HepG2 (cell line): ENCODE data around the gene SIGMAR1. TPM values are rescaled to one million over a fixed set of nuclear protein-coding genes. Genes with fewer than 3 reads are reported as not detected.

ENCODE experiments used
- ARNT2 ChIP-seq: sonication (generic); formaldehyde crosslinking; IDR thresholded peaks from 2 replicates; pipeline ENCODE4 v1.8.0; 2022; ENCODE audit warnings: mild to moderate bottlenecking, low read depth, missing genetic modification reagents, moderate library complexity
- CC2D1A ChIP-seq: sonication (generic); formaldehyde crosslinking; IDR thresholded peaks from 2 replicates; pipeline ENCODE4 v1.8.1; 2023; ENCODE audit warnings: mild to moderate bottlenecking, missing genetic modification reagents
- DR1 ChIP-seq: sonication (generic); formaldehyde crosslinking; IDR thresholded peaks from 2 replicates; pipeline ENCODE4 v1.8.0; 2021; ENCODE audit warnings: mild to moderate bottlenecking, missing genetic modification reagents, inconsistent platforms
- ELF3 ChIP-seq: IDR thresholded peaks from 2 replicates; pipeline ENCODE4 v1.6.1; 2016; ENCODE audit warnings: missing genetic modification reagents, missing compliant biosample characterization
- FOXA1 ChIP-seq, 2 experiments: fragments of 450-650 bp in 1 of 2; sonication (generic) in 1 of 2; formaldehyde crosslinking in 1 of 2; IDR thresholded peaks; 2 replicates each; pipeline versions ENCODE4 v1.4.0 to v1.6.1; 2016 to 2020; ENCODE audit warnings: missing genetic modification reagents in 1 of 2
- LCORL ChIP-seq, 2 experiments: fragments of 450-650 bp in 1 of 2; sonication (generic) in 1 of 2; formaldehyde crosslinking in 1 of 2; IDR thresholded peaks; 2 replicates each; pipeline versions ENCODE4 v1.5.0 to v1.6.1; 2017 to 2020; ENCODE audit warnings: antibody characterized with exemption in 1 of 2, missing genetic modification reagents in 1 of 2
- MED13 ChIP-seq: sonication (generic); formaldehyde crosslinking; IDR thresholded peaks from 2 replicates; pipeline ENCODE4 v1.5.0; 2020; ENCODE audit warnings: missing genetic modification reagents
- MEF2D ChIP-seq: sonication (generic); formaldehyde crosslinking; IDR thresholded peaks from 2 replicates; pipeline ENCODE4 v1.5.1; 2020; ENCODE audit warnings: mild to moderate bottlenecking, missing genetic modification reagents
- MYC ChIP-seq: sonication (generic); formaldehyde crosslinking; IDR thresholded peaks from 2 replicates; pipeline ENCODE4 v1.9.0; 2021; ENCODE audit warnings: missing genetic modification reagents, borderline replicate concordance
- SP140L ChIP-seq: sonication (generic); formaldehyde crosslinking; IDR thresholded peaks from 2 replicates; pipeline ENCODE4 v1.4.0; 2020; ENCODE audit warnings: missing genetic modification reagents, borderline replicate concordance
- SP2 ChIP-seq: sonication (generic); formaldehyde crosslinking; IDR thresholded peaks from 2 replicates; pipeline ENCODE4 v1.5.1; 2020; ENCODE audit warnings: mild to moderate bottlenecking, missing genetic modification reagents
- TAF1 ChIP-seq: sonication (generic); formaldehyde crosslinking; IDR thresholded peaks from 2 replicates; pipeline ENCODE4 v1.4.0; 2020; ENCODE audit warnings: missing genetic modification reagents
- ZNF234 ChIP-seq: sonication (generic); formaldehyde crosslinking; conservative IDR thresholded peaks from 2 replicates; pipeline ENCODE4 v1.5.1; 2020; ENCODE audit warnings: mild to moderate bottlenecking, missing genetic modification reagents
- ZNF296 ChIP-seq: sonication (generic); formaldehyde crosslinking; conservative IDR thresholded peaks from 2 replicates; pipeline ENCODE4 v1.5.0; 2020; ENCODE audit warnings: mild to moderate bottlenecking, missing genetic modification reagents
- ZNF891 ChIP-seq: sonication (generic); formaldehyde crosslinking; IDR thresholded peaks from 2 replicates; pipeline ENCODE4 v1.5.0; 2020; ENCODE audit warnings: mild to moderate bottlenecking, missing genetic modification reagents
- ZSCAN29 ChIP-seq: sonication (generic); formaldehyde crosslinking; conservative IDR thresholded peaks from 2 replicates; pipeline ENCODE4 v1.4.0; 2020; ENCODE audit warnings: mild to moderate bottlenecking, missing genetic modification reagents
- polyA plus RNA-seq, 8 experiments: library from polyadenylated mRNA; depleted of rRNA in 3 of 8; stranded (reverse) in 7 of 8; unstranded in 1 of 8; fragments of >200 nt; fragmentation: Illumina TruSeq in 4 of 8; extraction: Trizol in 4 of 8; gene quantifications; 2 replicates each; pipeline versions ENCODE4 v1.2.1 to v1.2.3, GENCODE V29; 2011 to 2016; ENCODE audit warnings: low read depth in 4 of 8, missing spikeins in 1 of 8, mixed read lengths in 1 of 8; ENCODE audit not compliant: insufficient read depth in 1 of 8
- total RNA-seq, 5 experiments: library from RNA; depleted of rRNA; stranded (reverse); fragments of >200 nt; fragmentation: Illumina TruSeq; extraction: Trizol; gene quantifications; 2 replicates each; pipeline ENCODE4 v1.2.3, GENCODE V29; 2016; ENCODE audit warnings: low read depth in 1 of 5
- TF ChIP-seq, protein P1 (sequence below): sonication (generic); formaldehyde crosslinking; IDR thresholded peaks from 2 replicates; pipeline ENCODE4 v1.4.0; 2020; ENCODE audit warnings: missing genetic modification reagents
- TF ChIP-seq, protein P2 (sequence below): IDR thresholded peaks from 2 replicates; pipeline ENCODE4 v1.6.1; 2016; ENCODE audit warnings: low read depth
- TF ChIP-seq, protein P3 (sequence below): sonication (generic); formaldehyde crosslinking; IDR thresholded peaks from 2 replicates; pipeline ENCODE4 v1.4.0; 2020; ENCODE audit warnings: missing genetic modification reagents, borderline replicate concordance

SIGMAR1 gene
- total and polyA plus RNA-seq, 2 of the 13 experiments (the other 11 are each of a cell fraction or from before 2014, with no cell fraction given): 38.9 to 60.8 TPM

DNA sequence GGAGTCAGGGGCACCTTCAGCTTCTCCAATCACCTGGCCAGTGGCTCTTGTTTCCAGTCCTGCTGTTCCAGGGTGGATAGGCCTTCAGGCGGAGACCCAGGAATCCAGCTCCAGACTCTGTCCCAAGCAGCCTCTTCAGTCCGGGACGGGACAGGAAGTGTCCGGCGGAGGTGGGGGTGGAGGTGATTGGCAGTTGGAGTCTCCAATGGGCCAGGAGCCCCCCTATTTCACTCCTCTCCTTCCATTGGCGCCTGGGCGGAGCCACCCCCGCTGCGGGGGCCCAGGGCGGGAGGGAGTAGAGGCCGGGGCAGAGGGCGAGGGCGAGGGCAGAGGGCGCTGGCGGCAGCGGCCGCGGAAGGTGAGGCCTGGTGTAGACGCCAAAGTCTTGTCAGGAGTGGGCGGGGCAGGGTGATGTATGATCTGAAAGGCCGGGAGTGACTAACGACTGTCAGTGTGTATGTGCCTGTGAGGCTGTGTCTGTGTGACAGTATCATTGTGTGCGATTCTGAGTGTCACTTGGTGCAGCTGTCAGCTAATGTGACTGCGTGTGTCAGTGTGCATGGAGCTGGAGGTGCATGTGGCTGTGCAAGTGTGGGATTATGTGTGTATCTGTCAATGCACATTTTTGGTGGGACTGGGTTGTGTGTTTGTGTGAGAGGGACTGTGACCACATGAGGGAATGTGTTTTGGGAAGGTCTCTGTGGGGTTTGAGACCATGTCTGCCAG, 14.5 kb upstream of the SIGMAR1 start, which contains the start of gene IL11RA (continued):
- TF ChIP-seq, protein P1, sequence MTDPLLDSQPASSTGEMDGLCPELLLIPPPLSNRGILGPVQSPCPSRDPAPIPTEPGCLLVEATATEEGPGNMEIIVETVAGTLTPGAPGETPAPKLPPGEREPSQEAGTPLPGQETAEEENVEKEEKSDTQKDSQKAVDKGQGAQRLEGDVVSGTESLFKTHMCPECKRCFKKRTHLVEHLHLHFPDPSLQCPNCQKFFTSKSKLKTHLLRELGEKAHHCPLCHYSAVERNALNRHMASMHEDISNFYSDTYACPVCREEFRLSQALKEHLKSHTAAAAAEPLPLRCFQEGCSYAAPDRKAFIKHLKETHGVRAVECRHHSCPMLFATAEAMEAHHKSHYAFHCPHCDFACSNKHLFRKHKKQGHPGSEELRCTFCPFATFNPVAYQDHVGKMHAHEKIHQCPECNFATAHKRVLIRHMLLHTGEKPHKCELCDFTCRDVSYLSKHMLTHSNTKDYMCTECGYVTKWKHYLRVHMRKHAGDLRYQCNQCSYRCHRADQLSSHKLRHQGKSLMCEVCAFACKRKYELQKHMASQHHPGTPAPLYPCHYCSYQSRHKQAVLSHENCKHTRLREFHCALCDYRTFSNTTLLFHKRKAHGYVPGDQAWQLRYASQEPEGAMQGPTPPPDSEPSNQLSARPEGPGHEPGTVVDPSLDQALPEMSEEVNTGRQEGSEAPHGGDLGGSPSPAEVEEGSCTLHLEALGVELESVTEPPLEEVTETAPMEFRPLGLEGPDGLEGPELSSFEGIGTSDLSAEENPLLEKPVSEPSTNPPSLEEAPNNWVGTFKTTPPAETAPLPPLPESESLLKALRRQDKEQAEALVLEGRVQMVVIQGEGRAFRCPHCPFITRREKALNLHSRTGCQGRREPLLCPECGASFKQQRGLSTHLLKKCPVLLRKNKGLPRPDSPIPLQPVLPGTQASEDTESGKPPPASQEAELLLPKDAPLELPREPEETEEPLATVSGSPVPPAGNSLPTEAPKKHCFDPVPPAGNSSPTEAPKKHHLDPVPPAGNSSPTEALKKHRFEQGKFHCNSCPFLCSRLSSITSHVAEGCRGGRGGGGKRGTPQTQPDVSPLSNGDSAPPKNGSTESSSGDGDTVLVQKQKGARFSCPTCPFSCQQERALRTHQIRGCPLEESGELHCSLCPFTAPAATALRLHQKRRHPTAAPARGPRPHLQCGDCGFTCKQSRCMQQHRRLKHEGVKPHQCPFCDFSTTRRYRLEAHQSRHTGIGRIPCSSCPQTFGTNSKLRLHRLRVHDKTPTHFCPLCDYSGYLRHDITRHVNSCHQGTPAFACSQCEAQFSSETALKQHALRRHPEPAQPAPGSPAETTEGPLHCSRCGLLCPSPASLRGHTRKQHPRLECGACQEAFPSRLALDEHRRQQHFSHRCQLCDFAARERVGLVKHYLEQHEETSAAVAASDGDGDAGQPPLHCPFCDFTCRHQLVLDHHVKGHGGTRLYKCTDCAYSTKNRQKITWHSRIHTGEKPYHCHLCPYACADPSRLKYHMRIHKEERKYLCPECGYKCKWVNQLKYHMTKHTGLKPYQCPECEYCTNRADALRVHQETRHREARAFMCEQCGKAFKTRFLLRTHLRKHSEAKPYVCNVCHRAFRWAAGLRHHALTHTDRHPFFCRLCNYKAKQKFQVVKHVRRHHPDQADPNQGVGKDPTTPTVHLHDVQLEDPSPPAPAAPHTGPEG: no peak
- TF ChIP-seq TAF1: peak; percentile 56
- 0 out of 2 replicates have a peak, but pooled peaks have one; percentile 46 for TF ChIP-seq MEF2D (CRISPR knock-in tag)
- no peak for TF ChIP-seq CC2D1A (CRISPR knock-in tag)
- TF ChIP-seq, protein P2, sequence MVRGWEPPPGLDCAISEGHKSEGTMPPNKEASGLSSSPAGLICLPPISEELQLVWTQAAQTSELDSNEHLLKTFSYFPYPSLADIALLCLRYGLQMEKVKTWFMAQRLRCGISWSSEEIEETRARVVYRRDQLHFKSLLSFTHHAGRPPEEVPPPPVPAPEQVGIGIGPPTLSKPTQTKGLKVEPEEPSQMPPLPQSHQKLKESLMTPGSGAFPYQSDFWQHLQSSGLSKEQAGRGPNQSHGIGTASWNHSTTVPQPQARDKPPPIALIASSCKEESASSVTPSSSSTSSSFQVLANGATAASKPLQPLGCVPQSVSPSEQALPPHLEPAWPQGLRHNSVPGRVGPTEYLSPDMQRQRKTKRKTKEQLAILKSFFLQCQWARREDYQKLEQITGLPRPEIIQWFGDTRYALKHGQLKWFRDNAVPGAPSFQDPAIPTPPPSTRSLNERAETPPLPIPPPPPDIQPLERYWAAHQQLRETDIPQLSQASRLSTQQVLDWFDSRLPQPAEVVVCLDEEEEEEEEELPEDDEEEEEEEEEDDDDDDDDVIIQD (CRISPR knock-in tag): peak; percentile 67
- TF ChIP-seq ZNF891: 0 out of 2 replicates have a peak, but pooled peaks have one; percentile 32
- no peak for TF ChIP-seq ZNF234 (CRISPR knock-in tag)
- TF ChIP-seq DR1 (CRISPR knock-in tag): no peak; the same call in 1 of the 2 replicates
- TF ChIP-seq FOXA1 (IDR thresholded peaks at IDR 0.05): no peak
- TF ChIP-seq FOXA1 (CRISPR knock-in tag; IDR thresholded peaks at IDR 0.05): 0 out of 2 replicates have a peak, but pooled peaks have one; percentile 5
- peak; percentile 91 for TF ChIP-seq ZSCAN29
- peak; percentile 65; the same call in 1 of the 2 replicates for TF ChIP-seq ARNT2 (CRISPR knock-in tag)
- no peak for TF ChIP-seq SP140L (CRISPR knock-in tag)
- peak; percentile 67; the same call in 1 of the 2 replicates for TF ChIP-seq MYC
- no peak for TF ChIP-seq LCORL (IDR thresholded peaks at IDR 0.05)
- peak; percentile 85 for TF ChIP-seq LCORL (CRISPR knock-in tag; IDR thresholded peaks at IDR 0.05)
- peak; percentile 61; the same call in 1 of the 2 replicates for TF ChIP-seq ELF3 (CRISPR knock-in tag)
- TF ChIP-seq, protein P3, sequence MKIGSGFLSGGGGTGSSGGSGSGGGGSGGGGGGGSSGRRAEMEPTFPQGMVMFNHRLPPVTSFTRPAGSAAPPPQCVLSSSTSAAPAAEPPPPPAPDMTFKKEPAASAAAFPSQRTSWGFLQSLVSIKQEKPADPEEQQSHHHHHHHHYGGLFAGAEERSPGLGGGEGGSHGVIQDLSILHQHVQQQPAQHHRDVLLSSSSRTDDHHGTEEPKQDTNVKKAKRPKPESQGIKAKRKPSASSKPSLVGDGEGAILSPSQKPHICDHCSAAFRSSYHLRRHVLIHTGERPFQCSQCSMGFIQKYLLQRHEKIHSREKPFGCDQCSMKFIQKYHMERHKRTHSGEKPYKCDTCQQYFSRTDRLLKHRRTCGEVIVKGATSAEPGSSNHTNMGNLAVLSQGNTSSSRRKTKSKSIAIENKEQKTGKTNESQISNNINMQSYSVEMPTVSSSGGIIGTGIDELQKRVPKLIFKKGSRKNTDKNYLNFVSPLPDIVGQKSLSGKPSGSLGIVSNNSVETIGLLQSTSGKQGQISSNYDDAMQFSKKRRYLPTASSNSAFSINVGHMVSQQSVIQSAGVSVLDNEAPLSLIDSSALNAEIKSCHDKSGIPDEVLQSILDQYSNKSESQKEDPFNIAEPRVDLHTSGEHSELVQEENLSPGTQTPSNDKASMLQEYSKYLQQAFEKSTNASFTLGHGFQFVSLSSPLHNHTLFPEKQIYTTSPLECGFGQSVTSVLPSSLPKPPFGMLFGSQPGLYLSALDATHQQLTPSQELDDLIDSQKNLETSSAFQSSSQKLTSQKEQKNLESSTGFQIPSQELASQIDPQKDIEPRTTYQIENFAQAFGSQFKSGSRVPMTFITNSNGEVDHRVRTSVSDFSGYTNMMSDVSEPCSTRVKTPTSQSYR: 0 out of 2 replicates have a peak, but pooled peaks have one; percentile 23
- peak; percentile 92 for TF ChIP-seq SP2 (CRISPR knock-in tag)
- TF ChIP-seq MED13: 0 out of 2 replicates have a peak, but pooled peaks have one; percentile 36
- TF ChIP-seq ZNF296 (CRISPR knock-in tag): 0 out of 2 replicates have a peak, but pooled peaks have one; percentile 53
